Motor neuron (in vitro differentiated cells): ENCODE results near the gene GOLPH3. TPM values are rescaled to one million over a fixed set of nuclear protein-coding genes. Genes with fewer than 3 reads are reported as not detected.

ENCODE experiments used
- ATAC-seq, 8 experiments: fragments of 200-7000 bp; cut with Tn5 transposase; replicated peaks in 6 of 8; 2 replicates each; pipeline ENCODE4 v1.8.0; 2021; ENCODE audit warnings: mild to moderate bottlenecking in 8 of 8, moderate library complexity in 8 of 8
- H3K27ac ChIP-seq, 2 donors: fragments of 250-450 bp; sonication (Bioruptor Pico); 2 replicates each; pipeline ENCODE4 v1.9.0; 2021; ENCODE audit warnings: antibody characterized with exemption in 2 of 2, mild to moderate bottlenecking in 2 of 2, moderate library complexity in 1 of 2
- H3K4me1 ChIP-seq, 2 donors: fragments of 250-450 bp; sonication (Bioruptor Pico); replicated peaks in 1 of 2; 2 replicates each; pipeline ENCODE4 v1.6.1; 2021; ENCODE audit warnings: antibody characterized with exemption in 2 of 2, mild to moderate bottlenecking in 2 of 2, moderate library complexity in 1 of 2
- H3K4me3 ChIP-seq, 5 donors: fragments of 250-450 bp; sonication (Bioruptor Pico); 2 replicates each; pipeline ENCODE4 v1.9.0; 2021; ENCODE audit warnings: antibody characterized with exemption in 5 of 5, mild to moderate bottlenecking in 5 of 5, moderate library complexity in 4 of 5
- WGBS, 10 experiments: fragments of 450-650 bp; shearing (Covaris generic); methylation state at CpG; one replicate each; pipeline ENCODE4 v1.0.0; 2022; 5-methylcytosine and 5-hydroxymethylcytosine counted together
- in situ Hi-C, 9 experiments: fragments of 400-800 bp; cut with MboI; loops; one replicate each; pipeline ENCODE4 v1.15.0; 2021; ENCODE audit warnings: low sequenced_read_pairs in 9 of 9, low pct_unique_long_range_greater_than_20kb in 2 of 9; ENCODE audit not compliant: unreplicated experiment in 9 of 9
- total RNA-seq, 8 experiments: library from RNA; unstranded; fragments of 300-600 nt; gene quantifications; 2 replicates each; pipeline versions ENCODE4 v1.2.3 to v1.2.4, GENCODE V29; 2022

The GOLPH3 gene
- total RNA-seq, 8 experiments from 2014 or later, result 37.5 to 69.9 (median 46.4) TPM

GRCh38 chr5:32144378-32145207 is 29.5 kb downstream of the GOLPH3 start:
- no peaks in the 10 kb centered on the region for H3K4me1 ChIP-seq
- 89 to 100% (median 99%) methylated on average over 1 to 5 of the region's 5 CpGs for WGBS, 10 experiments
- no peak for ATAC-seq

GRCh38 chr5:32143617-32144377 is 30.3 kb downstream of the GOLPH3 start:
- 60 to 100% (median 92%) methylated on average over 4 to 6 of the region's 6 CpGs for WGBS, 10 experiments
- Histone ChIP-seq H3K4me3 (no peak overlapping the region), H3K27ac (no peak overlapping the region), H3K4me1 (no peaks in the 10 kb centered on the region)
- peak in 2 of 8 experiments; percentile 55 to 75 for ATAC-seq
- in situ Hi-C loops, result no loop called here

More at GRCh38 chr5:32144378-32145207, 29.5 kb downstream of the GOLPH3 start:
- Histone ChIP-seq H3K27ac (no peak overlapping the region), H3K4me3 (no peak overlapping the region)
- in situ Hi-C loops, result no loop called here

- in situ Hi-C loops, result no loop called here
- ATAC-seq, result no peak
- WGBS, 10 experiments, result 81 to 100% (median 97%) methylated on average over 2 to 7 of the region's 7 CpGs
- Histone ChIP-seq H3K4me3 (no peak overlapping the region), H3K4me1 (no peaks in the 10 kb centered on the region), H3K27ac (no peak overlapping the region)
These were observed 35.2 kb downstream of the GOLPH3 start for GRCh38 chr5:32138839-32139493.

GRCh38 chr5:32136342-32136741 is 37.8 kb downstream of the GOLPH3 start:
- 38 to 100% (median 89%) methylated on average over 3 to 7 of the region's 7 CpGs; no CpG with 5 or more reads in 1 of the 10 experiments for WGBS, 10 experiments
- H3K4me3 ChIP-seq, result no peak overlapping the region
- no peak for ATAC-seq
- no peak overlapping the region for H3K27ac ChIP-seq
- no peaks in the 10 kb centered on the region for H3K4me1 ChIP-seq
- in situ Hi-C loops, result no loop called here

GRCh38 chr5:32135086-32135485 is 39.0 kb downstream of the GOLPH3 start:
- Histone ChIP-seq H3K4me3 (no peak overlapping the region), H3K27ac (no peak overlapping the region), H3K4me1 (no peaks in the 10 kb centered on the region)
- 80 to 100% (median 100%) methylated on average over 1 of the region's 1 CpG for WGBS, 10 experiments
- no peak for ATAC-seq
- in situ Hi-C loops, result no loop called here

- Histone ChIP-seq H3K4me1 (no peaks in the 10 kb centered on the region), H3K27ac (no peak overlapping the region), H3K4me3 (no peak overlapping the region)
- no peak for ATAC-seq
- in situ Hi-C loops, result no loop called here
These were observed 41.4 kb downstream of the GOLPH3 start for GRCh38 chr5:32132757-32133156.

GRCh38 chr5:32131604-32132003 is 42.5 kb downstream of the GOLPH3 start:
- in situ Hi-C loops, result no loop called here
- Histone ChIP-seq H3K4me1 (no peaks in the 10 kb centered on the region), H3K27ac (no peak overlapping the region), H3K4me3 (no peak overlapping the region)
- 45 to 100% (median 71%) methylated on average over 1 of the region's 1 CpG; no CpG with 5 or more reads in 2 of the 10 experiments for WGBS, 10 experiments
- ATAC-seq, result no peak

- Histone ChIP-seq H3K4me1 (no peaks in the 10 kb centered on the region), H3K4me3 (no peak overlapping the region), H3K27ac (no peak overlapping the region)
- in situ Hi-C loops, result no loop called here
- ATAC-seq, result no peak
- WGBS, 10 experiments, result 79 to 100% (median 97%) methylated on average over 1 to 3 of the region's 3 CpGs; no CpG with 5 or more reads in 1 of the 10 experiments
These were observed 43.3 kb downstream of the GOLPH3 start for GRCh38 chr5:32130865-32131264.

GRCh38 chr5:32129074-32129598 is 45.0 kb downstream of the GOLPH3 start:
- in situ Hi-C loops, result no loop called here
- ATAC-seq, result no peak
- Histone ChIP-seq H3K27ac (no peak overlapping the region), H3K4me3 (no peak overlapping the region), H3K4me1 (no peaks in the 10 kb centered on the region)
- WGBS, 10 experiments, result 78 to 100% (median 96%) methylated on average over 2 to 7 of the region's 7 CpGs; no CpG with 5 or more reads in 2 of the 10 experiments

DNA sequence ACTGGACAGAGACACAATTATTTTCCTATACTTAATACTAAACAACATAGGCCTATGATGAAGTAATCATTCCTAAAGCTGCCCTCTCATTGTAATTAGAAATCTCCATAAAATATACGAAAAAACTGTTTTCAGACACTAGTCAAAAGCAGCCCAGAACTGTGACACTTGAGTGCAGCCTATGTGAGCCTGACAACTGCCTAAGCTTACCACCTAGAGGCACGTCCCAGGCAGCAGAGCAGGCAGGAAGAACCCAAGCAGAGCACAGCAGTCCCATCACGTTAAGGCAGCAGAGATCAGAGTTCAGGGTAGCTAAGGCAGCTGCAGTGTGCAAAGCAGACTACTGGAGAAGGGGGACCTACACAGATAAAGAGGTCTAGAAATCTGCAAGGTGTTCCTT is 46.4 kb downstream of the GOLPH3 start:
- in situ Hi-C loops, result no loop called here
- ATAC-seq, result peak in 2 of 8 experiments; percentile 57 to 73
- WGBS, 10 experiments, result 60 to 100% (median 82%) methylated on average over 1 to 3 of the region's 3 CpGs; no CpG with 5 or more reads in 4 of the 10 experiments
- Histone ChIP-seq H3K4me3 (no peak overlapping the region), H3K4me1 (no peaks in the 10 kb centered on the region), H3K27ac (no peak overlapping the region)

DNA sequence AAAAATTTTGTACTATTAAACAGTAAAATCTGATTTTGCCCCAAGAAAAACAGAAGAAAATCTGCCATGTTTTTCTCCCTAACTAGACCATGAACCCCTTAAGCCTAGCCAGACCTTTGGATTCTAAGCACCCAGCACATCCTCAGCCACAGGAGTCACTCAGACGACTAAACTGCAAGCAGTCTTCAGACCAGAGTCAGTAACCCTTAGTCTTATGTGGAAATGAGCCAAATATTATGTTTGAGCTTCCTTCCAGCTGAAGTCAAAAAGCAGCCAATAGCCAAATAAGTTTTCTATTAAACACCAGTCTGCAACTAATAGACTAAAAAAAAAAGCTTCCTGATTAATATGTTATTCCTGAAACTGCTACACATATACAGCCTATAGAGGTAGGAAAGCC is 47.4 kb downstream of the GOLPH3 start:
- no peaks in the 10 kb centered on the region for H3K4me1 ChIP-seq
- ATAC-seq, result no peak
- 33 to 100% (median 57%) methylated on average over 1 of the region's 1 CpG; no CpG with 5 or more reads in 5 of the 10 experiments for WGBS, 10 experiments

DNA sequence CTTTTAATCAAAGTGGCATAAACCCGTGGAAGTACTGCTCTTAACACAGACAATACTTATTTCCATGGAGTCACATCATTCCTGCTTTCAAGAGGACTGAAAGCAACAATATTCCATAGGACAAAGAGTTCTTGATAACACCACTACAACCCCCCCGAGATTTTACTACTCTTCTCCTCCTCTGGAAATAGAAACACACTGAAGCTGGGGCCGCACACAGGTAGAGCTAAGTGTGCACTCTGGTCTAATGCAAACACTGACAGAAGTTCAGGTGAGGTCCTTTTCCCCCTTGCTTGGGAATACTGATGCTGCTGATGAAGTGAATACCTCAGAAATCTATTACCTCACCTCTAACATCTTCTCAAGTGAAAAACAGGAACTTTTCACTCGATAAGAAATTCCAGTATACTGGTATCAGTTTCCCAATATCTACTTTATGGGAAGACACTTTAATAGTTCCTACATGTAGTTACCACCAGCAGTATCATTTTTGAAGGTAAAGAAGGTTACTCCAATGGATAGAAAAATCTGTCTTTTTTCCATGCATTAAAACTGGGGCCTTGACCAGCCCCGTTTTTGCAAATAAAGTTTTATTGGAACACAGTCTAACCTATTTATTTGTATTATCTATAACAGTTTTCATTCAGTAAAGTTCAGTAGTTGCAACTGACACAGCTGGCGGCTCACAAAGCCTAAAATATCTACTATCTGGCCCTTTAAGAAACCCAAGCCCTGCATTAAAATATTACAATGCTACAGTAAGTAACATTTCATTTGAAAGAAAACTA is 50.0 kb downstream of the GOLPH3 start:
- 80 to 96% (median 91%) methylated on average over 1 to 6 of the region's 6 CpGs; no CpG with 5 or more reads in 1 of the 10 experiments for WGBS, 10 experiments
- H3K27ac ChIP-seq, result no peak overlapping the region
- in situ Hi-C loops, result no loop called here
- no peak for ATAC-seq
- H3K4me3 ChIP-seq, result no peak overlapping the region
- H3K4me1 ChIP-seq, result no peaks in the 10 kb centered on the region

More for the DNA sequence above, 47.4 kb downstream of the GOLPH3 start:
- Histone ChIP-seq H3K4me3 (no peak overlapping the region), H3K27ac (no peak overlapping the region)
- in situ Hi-C loops, result no loop called here
